ENCODE results near the gene AUNIP. TPM values are rescaled to one million over a fixed set of nuclear protein-coding genes. Genes with fewer than 3 reads are reported as not detected.
A peak's percentile ranks its signal among the peaks of the same experiment; 100 is the strongest.

The AUNIP gene
- total and polyA plus RNA-seq, 2 donors = 0.59 to 4.5 TPM

DNA sequence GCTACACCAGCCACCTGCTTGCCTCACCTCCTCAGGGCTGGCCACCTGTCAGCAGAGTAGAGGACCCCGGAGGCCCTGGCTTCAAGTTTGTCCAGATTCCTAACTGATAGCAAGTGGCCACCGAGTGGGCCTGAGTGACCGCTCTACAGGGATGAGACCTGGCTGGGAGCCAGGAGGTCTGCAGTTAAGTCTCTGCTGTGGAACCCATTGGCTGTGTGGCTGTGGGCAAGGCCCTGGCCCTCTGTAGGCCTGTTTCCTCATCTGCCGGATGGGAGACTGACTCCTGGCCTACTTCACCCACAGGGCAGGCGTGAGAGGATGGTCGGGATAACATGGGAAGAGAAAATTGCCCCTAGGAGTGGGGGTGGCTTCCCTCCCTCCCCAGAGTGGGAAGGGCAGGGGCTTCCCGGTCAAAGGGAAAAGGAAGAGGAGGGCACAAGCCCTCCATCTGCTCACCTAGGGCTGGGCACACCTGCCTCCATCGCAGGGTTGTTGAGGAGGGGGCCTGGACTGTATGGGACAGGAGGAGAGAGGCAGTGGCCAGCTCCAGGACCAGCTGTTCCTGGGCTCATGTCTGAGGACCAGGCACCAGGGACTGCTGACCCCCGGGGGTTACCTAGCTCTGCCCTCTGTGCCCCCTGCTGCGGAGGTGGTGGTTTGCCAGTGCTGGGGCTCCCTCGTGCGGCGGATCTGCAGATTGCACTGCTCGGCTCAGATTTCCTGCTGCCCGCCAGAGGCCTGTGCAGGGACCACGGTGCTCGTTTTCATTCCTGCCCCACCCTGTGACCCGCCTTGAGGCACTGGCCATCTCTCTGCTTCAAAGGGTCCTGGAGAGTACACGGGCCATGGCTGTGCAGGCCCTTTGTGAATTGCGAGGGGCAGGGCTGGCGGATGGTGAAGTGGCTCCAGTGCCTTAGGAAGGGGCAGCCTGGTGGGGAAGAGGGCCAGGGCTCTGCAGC, 48.6 kb downstream of the AUNIP start:
- Histone ChIP-seq H3K4me3 (ENCODE audit: low read length in 2 of 2) (no peak overlapping the region), H3K4me1 (ENCODE audit: control insufficient read depth in 2 of 2, insufficient read depth in 2 of 2, low read length in 2 of 2) (no peaks in the 10 kb centered on the region), H3K27ac (ENCODE audit: low read depth in 1 of 2, low read length in 1 of 2) (no peak overlapping the region), H3K9me3 (ENCODE audit: control insufficient read depth in 2 of 2, insufficient read depth in 1 of 2, low read length in 1 of 2) (no peaks in the 10 kb centered on the region), H3K36me3 (ENCODE audit: control insufficient read depth in 2 of 2, insufficient read depth in 2 of 2, low read length in 1 of 2) (peaks cover 4 to 8% of the 10 kb centered on the region in 2 donors), H3K27me3 (ENCODE audit: control insufficient read depth in 2 of 2, insufficient read depth in 1 of 2, low read length in 1 of 2) (peaks cover 0 to 2% of the 10 kb centered on the region in 2 donors)
- DNase-seq (ENCODE audit: low read depth in 6 of 9, low spot score in 9 of 9) = peak in 7 of 9 donors; percentile 39 to 81 (median 63)
- 44% methylated on average over 21 of the region's 21 CpGs for WGBS

DNA sequence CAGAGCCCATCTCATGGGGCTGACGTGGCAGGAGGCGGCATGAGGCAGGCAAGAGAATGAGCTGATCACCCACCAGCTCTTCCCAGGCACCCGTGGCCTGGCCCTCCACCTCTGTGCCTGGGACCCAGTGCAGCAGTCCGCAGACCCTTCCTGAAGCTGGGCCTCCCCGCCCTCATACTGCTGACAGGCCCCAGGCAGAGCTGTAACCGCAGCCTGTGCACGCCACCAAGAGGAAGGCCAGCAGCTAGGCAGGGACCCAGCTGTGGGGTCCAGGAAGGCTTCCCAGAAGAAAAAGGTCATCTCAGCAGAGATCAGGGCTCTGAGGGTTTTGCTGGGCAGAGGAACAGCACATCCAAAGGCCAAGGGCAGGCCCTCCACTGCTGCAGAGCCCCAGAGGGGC, 49.3 kb downstream of the AUNIP start:
- Histone ChIP-seq H3K27ac (ENCODE audit: low read depth in 1 of 2, low read length in 1 of 2) (no peak overlapping the region), H3K4me3 (ENCODE audit: low read length in 2 of 2) (no peak overlapping the region), H3K9me3 (ENCODE audit: control insufficient read depth in 2 of 2, insufficient read depth in 1 of 2, low read length in 1 of 2) (no peaks in the 10 kb centered on the region), H3K27me3 (ENCODE audit: control insufficient read depth in 2 of 2, insufficient read depth in 1 of 2, low read length in 1 of 2) (peaks cover 0 to 2% of the 10 kb centered on the region in 2 donors), H3K4me1 (ENCODE audit: control insufficient read depth in 2 of 2, insufficient read depth in 2 of 2, low read length in 2 of 2) (no peaks in the 10 kb centered on the region), H3K36me3 (ENCODE audit: control insufficient read depth in 2 of 2, insufficient read depth in 2 of 2, low read length in 1 of 2) (peaks cover 4 to 5% of the 10 kb centered on the region in 2 donors)
- DNase-seq (ENCODE audit: low read depth in 6 of 9, low spot score in 9 of 9) = no peak
- 92% methylated on average over 7 of the region's 7 CpGs for WGBS

DNA sequence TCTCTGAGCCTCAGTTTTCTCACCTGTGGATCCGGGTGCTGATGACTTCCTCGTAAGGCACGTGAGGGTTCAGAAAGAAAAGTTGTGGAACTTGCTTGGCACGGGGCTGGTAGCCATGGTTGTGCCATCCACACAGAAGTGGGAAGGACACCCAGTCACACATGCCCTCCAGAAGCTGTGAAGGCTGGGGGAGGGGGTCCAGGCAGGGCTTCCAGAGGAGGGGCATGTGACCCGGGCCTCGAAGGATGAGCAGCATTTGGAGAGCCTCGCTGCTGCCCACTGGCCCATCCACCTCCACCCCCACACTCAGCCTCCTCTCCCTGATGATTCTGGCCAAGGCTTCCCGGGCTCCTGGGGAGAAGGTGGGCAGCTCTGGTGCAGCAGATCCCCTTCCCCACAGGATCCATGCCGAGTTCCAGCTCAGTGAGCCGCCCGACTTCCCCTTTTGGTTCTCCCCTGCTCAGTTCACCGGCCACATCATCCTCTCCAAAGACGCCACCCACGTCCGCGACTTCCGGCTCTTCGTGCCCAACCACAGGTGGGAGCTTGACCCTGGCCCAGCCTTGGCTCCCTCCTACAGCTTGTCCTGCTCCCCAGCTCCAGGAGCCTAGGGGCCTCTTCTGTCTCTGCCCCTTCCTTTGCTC, 49.9 kb downstream of the AUNIP start:
- 75% methylated on average over 18 of the region's 18 CpGs for WGBS
- H3K4me1 ChIP-seq (ENCODE audit: control insufficient read depth in 2 of 2, insufficient read depth in 2 of 2, low read length in 2 of 2) = no peaks in the 10 kb centered on the region
- no peaks in the 10 kb centered on the region for H3K9me3 ChIP-seq (ENCODE audit: control insufficient read depth in 2 of 2, insufficient read depth in 1 of 2, low read length in 1 of 2)
- DNase-seq (ENCODE audit: low read depth in 6 of 9, low spot score in 9 of 9) = no peak
- no peak overlapping the region for H3K4me3 ChIP-seq (ENCODE audit: low read length in 2 of 2)
- H3K27me3 ChIP-seq (ENCODE audit: control insufficient read depth in 2 of 2, insufficient read depth in 1 of 2, low read length in 1 of 2) = peaks cover 0 to 2% of the 10 kb centered on the region in 2 donors
- no peak overlapping the region for H3K27ac ChIP-seq (ENCODE audit: low read depth in 1 of 2, low read length in 1 of 2)
- H3K36me3 ChIP-seq (ENCODE audit: control insufficient read depth in 2 of 2, insufficient read depth in 2 of 2, low read length in 1 of 2) = peaks cover 4 to 5% of the 10 kb centered on the region in 2 donors

DNA sequence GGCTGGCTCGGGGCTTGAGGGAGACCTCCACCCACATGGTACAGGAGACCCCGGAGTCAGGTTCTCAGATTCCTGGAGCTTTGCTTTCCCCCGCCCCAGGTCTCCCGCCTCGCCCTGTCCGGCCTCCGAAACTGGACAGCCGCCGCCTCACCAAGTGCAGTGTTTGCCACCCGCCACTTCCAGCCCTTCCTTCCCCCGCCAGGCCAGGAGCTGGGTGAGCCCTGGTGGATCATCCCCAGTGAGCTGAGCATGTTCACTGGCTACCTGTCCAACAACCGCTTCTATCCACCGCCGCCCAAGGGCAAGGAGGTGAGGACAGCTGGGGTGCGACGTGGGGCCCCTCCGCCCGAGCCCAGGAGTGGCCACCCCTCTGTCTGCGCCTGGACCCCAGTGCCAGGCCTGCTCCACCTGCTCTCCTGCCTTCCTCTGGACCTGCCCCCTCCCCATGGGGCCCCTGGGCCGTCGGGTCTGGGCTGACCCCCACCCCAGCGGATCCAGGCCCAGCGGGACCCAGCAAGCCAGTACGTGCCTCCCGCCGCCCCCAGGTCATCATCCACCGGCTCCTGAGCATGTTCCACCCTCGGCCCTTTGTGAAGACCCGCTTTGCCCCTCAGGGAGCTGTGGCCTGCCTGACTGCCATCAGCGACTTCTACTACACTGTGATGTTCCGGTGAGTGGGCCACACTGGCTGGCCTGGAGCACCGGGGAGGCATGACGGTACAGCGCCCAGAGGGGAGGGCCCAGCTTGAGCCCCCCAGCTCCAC, 50.6 kb downstream of the AUNIP start:
- H3K4me3 ChIP-seq (ENCODE audit: low read length in 2 of 2) = no peak overlapping the region
- H3K4me1 ChIP-seq (ENCODE audit: control insufficient read depth in 2 of 2, insufficient read depth in 2 of 2, low read length in 2 of 2) = no peaks in the 10 kb centered on the region
- WGBS = 97% methylated on average over 34 of the region's 34 CpGs
- peaks cover 4 to 5% of the 10 kb centered on the region in 2 donors for H3K36me3 ChIP-seq (ENCODE audit: control insufficient read depth in 2 of 2, insufficient read depth in 2 of 2, low read length in 1 of 2)
- H3K27ac ChIP-seq (ENCODE audit: low read depth in 1 of 2, low read length in 1 of 2) = no peak overlapping the region
- H3K9me3 ChIP-seq (ENCODE audit: control insufficient read depth in 2 of 2, insufficient read depth in 1 of 2, low read length in 1 of 2) = no peaks in the 10 kb centered on the region
- no peak for DNase-seq (ENCODE audit: low read depth in 6 of 9, low spot score in 9 of 9)
- peaks cover 0 to 2% of the 10 kb centered on the region in 2 donors for H3K27me3 ChIP-seq (ENCODE audit: control insufficient read depth in 2 of 2, insufficient read depth in 1 of 2, low read length in 1 of 2)

DNA sequence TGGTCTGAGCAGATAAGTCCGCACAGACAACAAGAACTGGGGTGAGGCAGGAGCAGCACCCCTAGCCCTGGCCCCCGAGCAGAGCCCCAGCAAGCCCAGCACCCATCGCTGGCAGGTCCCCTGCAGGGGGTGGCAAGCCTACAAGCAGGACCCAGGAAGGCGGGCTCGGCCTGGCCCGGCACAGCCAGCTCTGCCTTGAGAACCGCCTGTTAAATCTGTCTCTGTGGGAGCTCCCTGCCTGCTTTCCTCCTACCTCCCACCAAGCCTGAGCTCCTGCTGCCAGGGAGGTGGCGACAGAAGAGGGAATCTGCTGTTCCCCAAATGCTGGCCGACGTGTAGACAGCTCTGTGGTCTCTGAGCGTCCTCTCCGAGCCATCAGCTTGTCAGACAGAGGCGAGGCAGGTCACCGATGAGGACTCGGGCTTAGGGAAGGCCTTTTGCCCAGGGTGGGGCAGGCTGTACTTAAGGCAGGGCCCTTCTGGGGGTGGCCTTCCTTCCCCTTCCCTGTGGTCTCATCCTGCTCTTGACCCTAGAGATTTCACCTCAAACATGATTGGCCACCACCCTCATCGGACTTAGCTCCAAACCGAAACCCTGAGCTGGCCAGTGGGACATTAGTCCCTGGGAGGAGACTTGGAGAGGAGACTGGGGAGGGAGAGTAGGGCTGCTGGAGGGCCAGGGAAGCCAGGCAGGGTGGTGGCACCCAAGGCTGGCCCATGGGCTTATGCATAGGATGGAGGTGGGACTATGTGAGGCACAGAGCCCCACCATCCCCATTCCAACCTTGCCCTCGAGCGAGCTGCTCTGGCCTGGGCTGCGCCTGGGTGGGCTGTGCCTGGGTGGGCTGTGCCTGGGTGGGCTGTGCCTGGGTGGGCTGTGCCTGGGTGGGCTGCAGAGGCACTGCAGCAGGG, 51.5 kb downstream of the AUNIP start:
- DNase-seq (ENCODE audit: low read depth in 6 of 9, low spot score in 9 of 9) = no peak
- no peak overlapping the region for H3K27ac ChIP-seq (ENCODE audit: low read depth in 1 of 2, low read length in 1 of 2)

DNA sequence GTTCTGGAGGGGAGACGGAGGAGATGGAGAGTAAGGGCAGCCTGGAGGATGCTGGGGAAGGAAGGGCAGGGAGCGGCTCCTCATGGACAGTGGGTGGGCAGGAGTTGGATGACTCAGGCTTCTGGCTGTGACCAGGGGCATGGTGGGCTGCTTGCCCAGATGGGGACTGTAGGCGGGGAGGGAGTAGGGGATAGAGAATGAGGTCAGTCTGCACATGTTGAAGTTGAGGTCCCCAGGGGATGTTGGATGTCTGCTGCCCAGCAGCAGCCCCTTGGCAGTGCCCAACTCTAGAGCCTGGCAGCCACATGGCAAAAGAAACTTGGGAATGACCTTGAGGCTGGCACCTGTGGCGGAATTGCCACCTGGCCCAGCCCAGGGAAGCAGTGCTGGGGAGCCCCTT, 52.8 kb downstream of the AUNIP start:
- H3K36me3 ChIP-seq (ENCODE audit: control insufficient read depth in 2 of 2, insufficient read depth in 2 of 2, low read length in 1 of 2) = peaks cover 0 to 5% of the 10 kb centered on the region in 2 donors

More for the DNA sequence above, 51.5 kb downstream of the AUNIP start:
- Histone ChIP-seq H3K27me3 (ENCODE audit: control insufficient read depth in 2 of 2, insufficient read depth in 1 of 2, low read length in 1 of 2) (peaks cover 0 to 2% of the 10 kb centered on the region in 2 donors), H3K4me3 (ENCODE audit: low read length in 2 of 2) (no peak overlapping the region), H3K4me1 (ENCODE audit: control insufficient read depth in 2 of 2, insufficient read depth in 2 of 2, low read length in 2 of 2) (no peaks in the 10 kb centered on the region), H3K9me3 (ENCODE audit: control insufficient read depth in 2 of 2, insufficient read depth in 1 of 2, low read length in 1 of 2) (no peaks in the 10 kb centered on the region), H3K36me3 (ENCODE audit: control insufficient read depth in 2 of 2, insufficient read depth in 2 of 2, low read length in 1 of 2) (peaks cover 0 to 5% of the 10 kb centered on the region in 2 donors)
- 98% methylated on average over 20 of the region's 20 CpGs for WGBS

DNA sequence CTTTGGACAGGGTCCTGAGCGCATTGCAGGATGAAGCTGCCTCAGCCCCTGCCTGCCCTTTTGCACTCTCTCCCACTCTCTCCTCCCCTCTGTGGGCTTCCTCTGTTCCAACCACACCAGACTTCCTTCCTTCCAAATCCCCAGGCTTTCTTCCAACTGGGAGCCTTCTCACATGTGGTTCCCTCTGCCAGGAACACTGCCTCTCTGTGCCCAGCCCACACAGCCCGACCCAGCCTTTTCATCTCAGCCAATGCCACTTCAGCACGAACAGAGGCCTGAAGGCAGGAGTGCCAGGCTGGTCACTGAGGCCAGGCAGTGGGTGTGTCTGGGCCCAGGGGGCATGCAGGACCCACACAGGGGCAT, 53.4 kb downstream of the AUNIP start:
- Histone ChIP-seq H3K4me3 (ENCODE audit: low read length in 2 of 2) (no peak overlapping the region), H3K4me1 (ENCODE audit: control insufficient read depth in 2 of 2, insufficient read depth in 2 of 2, low read length in 2 of 2) (peaks cover 0 to 1% of the 10 kb centered on the region in 2 donors), H3K27me3 (ENCODE audit: control insufficient read depth in 2 of 2, insufficient read depth in 1 of 2, low read length in 1 of 2) (peaks cover 2 to 12% of the 10 kb centered on the region in 2 donors), H3K27ac (ENCODE audit: low read depth in 1 of 2, low read length in 1 of 2) (no peak overlapping the region), H3K9me3 (ENCODE audit: control insufficient read depth in 2 of 2, insufficient read depth in 1 of 2, low read length in 1 of 2) (peaks cover 0 to 1% of the 10 kb centered on the region in 2 donors), H3K36me3 (ENCODE audit: control insufficient read depth in 2 of 2, insufficient read depth in 2 of 2, low read length in 1 of 2) (peaks cover 0 to 5% of the 10 kb centered on the region in 2 donors)
- DNase-seq (ENCODE audit: low read depth in 6 of 9, low spot score in 9 of 9) = no peak
- 90% methylated on average over 3 of the region's 3 CpGs for WGBS

More for the DNA sequence above, 52.8 kb downstream of the AUNIP start:
- Histone ChIP-seq H3K9me3 (ENCODE audit: control insufficient read depth in 2 of 2, insufficient read depth in 1 of 2, low read length in 1 of 2) (no peaks in the 10 kb centered on the region), H3K27me3 (ENCODE audit: control insufficient read depth in 2 of 2, insufficient read depth in 1 of 2, low read length in 1 of 2) (peaks cover 2 to 6% of the 10 kb centered on the region in 2 donors), H3K27ac (ENCODE audit: low read depth in 1 of 2, low read length in 1 of 2) (no peak overlapping the region), H3K4me3 (ENCODE audit: low read length in 2 of 2) (no peak overlapping the region), H3K4me1 (ENCODE audit: control insufficient read depth in 2 of 2, insufficient read depth in 2 of 2, low read length in 2 of 2) (no peaks in the 10 kb centered on the region)
- 98% methylated on average over 4 of the region's 4 CpGs for WGBS
- no peak for DNase-seq (ENCODE audit: low read depth in 6 of 9, low spot score in 9 of 9)

All from thymus (tissue), 11 donors.